GM18858 (cell line): Measurements from ENCODE around the gene NKX6-2.
"Not testable (repeated sequence)": the region's sequence is repeated elsewhere in the genome, so short reads cannot be mapped to it uniquely, and the experiment has no call there.

Experiments
- ATAC-seq: cut with Tn5 transposase; IDR thresholded peaks from one replicate; pipeline ENCODE4 v1.9.1; 2021; ENCODE audit not compliant: unreplicated experiment

NKX6-2 gene

DNA sequence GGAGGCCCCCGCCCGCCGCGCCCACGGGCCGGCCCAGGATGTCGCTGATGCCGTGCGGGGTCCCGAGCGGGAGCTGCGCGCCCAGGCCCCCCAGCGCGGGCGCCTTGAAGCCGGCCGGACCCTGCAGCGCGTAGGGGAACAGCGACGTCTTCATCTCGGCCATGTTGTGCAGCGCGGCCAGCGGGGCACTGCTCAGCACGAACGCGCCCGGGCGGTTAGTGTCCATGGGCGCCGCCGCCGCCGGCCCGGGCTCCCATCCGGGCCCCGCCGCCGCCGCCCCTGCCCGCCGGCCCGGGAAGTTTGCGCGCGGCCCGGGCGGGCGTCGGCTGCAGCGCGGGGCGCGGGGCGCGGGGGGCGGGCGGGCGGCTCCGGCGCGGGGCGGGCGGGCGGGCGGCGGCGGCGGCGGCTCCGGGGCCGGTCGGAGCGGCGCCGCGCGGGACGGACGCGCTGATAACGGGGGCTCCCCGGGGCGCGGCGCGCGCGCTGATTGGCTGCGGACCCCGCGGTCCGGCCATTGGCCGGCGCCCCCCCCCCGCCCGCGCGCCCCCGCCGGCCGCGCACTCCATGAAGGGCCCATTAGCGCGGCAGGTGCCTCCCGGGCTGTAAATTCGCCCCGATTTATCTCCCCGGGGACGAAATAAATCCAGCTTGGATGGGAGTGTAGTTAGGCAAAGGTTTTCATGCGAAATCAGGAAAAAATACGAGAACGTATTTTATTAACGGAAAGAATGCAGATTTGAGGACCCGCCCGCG, at the start of gene NKX6-2:
Gene NKX6-2, minus strand, starts transcription at position 425 of the 753 bp plus-strand sequence. Its CDS starts 199 bp downstream, at position 226.
- no peak for ATAC-seq

DNA sequence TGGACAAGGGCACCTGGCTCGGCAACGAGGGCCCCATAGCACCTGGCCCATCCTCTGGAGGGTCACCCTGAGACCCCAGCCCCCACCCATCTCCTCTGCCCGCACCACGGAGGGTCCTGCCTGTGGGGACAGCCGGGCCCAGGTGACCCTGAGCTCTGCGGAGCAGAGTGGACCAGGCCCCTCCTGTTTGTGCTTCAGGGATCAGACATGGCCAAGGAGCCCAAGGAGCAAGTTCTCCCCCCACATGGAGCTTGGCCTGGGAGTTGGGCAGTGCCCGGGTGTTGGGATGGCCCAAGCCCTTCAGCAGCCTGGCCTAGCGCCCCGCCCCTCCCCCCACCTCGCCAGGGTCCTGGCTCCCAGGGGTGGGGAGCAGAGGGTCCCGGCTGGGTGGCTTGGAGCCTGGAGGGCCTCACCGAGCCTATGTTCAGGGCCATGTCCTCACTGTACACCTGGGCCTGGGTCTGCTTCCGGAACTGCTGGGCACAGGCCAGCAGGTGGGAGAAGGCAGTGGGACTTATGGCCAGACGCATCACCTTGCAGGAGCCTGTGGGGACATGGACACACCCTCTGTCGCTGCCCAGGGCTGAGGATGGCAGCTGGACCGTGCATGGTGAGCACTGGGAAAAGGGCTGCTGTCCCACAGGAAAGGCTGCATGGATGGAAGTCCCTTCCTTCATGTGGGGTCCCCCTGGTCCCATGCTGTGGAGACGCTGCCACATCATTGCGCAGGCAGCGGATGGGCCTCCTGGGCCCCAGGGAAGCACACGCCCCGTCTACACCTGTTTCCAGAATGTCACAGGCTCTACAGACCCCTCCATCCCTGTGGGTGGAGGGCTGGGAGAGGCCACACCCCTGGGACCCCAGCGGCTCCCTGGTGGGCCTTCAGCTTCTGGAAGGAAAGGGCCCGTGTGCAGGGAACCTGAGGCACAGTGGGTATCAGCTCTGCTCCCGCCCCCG, 49.2 kb upstream of the NKX6-2 start:
- ATAC-seq = no peak

DNA sequence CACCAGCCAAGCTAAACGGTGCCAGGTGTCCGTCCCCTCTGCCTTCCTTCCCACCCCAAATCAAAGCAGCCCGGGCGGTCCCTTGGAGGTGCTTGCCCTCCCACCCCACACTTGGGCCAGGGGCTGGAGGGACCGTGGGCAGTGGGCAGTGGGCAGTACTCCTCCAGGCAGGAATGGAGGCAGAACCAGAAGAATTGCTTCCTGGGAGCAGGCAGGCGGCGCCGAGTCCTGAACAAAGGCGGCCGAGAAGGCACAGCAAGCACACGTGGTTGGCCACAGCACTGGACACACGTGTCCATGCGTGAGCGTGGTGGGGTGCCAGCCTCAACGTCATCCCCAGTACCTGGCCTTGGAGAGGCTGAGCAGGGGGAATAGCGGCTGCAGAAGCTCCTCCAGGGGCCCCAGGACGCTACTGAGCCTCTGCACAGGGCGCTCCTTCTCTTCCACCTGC, 48.4 kb upstream of the NKX6-2 start:
- ATAC-seq = no peak

DNA sequence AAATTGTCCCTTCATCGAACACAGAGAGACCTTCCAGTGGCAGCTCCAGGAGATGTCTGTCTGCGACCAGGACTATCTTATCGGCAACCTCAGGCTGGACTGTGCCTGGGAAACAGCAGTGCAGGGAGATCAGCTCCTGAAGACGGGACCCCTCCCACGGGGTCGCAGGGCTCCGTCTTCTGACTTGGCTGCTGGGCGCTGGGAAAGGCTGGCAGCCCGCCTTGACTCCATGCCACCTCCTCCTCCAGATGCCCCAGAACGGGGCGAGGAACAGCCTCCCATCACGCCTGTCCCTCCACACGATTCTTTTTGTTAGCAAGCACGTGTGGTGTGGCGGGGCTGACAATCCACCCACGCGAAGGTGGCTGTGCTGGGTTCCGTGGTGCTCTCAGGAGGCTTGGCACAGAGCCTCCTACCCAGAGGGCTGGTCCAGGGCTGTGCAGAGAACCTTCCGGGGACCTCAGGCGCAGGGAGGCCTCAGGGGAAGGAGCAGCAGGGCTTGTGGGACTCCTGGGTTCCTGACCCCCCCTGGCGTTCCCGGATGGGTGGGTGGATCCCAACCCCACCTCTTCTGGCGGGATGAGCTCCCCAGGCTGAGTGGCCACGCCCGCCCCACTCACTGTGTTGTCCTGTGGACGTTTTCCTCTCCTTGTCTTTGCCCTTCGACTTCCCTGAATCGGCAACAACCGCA, 47.6 kb upstream of the NKX6-2 start:
- no peak for ATAC-seq

DNA sequence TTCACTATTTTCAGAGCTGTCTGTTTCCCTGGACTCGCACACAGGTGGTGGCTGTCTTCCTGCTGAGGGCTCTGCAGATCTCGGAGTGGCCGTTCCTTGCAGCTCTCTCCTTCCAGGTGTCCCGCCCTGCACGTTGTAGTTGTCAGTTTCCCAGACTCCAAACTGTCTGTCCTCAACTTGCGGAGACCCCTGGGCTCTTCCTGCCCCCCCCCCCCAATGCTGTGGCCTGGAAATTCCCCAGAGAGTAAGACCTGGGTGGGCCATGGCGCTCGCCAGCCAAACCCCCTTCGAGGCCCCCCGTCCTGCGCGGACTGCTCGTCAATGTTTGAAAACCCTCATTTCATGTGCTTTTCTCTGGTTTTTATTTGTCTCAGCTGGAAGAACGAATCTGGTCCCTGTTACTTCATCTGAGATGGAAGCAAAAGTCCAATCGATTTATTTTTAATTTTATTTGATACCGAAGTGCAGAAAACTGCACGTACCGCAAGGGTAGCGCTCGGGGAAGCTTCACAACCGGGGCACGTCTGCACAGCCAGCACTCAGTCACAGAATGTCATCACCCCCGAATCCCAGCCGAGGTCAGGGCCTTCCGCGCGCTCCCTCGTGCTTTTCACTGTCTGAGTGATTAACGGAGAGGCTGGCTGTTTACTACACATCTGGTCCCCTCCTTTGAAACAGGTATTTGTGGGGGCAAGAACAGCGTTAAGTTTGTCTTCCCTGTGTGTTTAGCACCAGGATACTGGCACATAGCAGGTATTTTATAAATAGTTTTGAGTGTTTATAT, 46.4 kb upstream of the NKX6-2 start:
- ATAC-seq = no peak

DNA sequence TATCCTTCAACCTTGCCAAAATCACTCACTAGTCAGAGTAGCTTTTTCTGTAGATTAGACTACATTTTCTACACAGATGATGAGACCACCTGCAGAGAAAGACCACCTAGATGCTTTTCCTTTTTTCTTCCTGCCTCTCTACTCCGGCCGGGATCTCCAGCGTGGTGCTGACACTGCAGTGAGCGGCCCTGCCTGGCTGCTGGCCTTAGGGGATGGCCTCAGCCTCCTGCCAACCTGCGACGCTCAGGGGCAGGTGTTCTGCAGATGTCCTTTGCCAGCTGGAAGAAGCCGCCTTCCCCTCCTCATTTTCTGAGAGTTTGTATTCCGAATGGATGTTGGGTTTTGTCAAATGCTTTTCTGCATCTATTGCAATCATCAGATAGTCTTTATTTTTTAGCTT, 43.5 kb upstream of the NKX6-2 start:
- no peak for ATAC-seq

DNA sequence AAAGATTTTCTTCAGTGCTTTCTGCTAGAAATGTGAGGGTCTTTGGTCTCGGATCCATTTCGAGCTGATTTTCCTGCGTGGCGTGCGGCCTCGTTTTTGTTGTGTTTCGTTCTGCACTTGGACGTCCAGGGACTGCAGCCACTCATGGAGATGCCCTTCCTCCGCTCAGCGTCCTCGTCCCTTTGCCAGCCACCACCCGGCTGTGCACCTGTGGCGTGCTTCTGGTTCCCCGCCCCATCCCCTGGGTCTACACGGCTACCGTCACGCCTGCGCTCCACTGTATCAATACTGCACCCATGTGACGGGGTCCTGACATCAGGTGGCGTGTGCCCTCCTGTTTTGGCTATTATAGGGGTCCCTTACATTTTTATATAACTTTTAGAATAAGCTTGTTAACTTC, 42.7 kb upstream of the NKX6-2 start:
- no peak for ATAC-seq

DNA sequence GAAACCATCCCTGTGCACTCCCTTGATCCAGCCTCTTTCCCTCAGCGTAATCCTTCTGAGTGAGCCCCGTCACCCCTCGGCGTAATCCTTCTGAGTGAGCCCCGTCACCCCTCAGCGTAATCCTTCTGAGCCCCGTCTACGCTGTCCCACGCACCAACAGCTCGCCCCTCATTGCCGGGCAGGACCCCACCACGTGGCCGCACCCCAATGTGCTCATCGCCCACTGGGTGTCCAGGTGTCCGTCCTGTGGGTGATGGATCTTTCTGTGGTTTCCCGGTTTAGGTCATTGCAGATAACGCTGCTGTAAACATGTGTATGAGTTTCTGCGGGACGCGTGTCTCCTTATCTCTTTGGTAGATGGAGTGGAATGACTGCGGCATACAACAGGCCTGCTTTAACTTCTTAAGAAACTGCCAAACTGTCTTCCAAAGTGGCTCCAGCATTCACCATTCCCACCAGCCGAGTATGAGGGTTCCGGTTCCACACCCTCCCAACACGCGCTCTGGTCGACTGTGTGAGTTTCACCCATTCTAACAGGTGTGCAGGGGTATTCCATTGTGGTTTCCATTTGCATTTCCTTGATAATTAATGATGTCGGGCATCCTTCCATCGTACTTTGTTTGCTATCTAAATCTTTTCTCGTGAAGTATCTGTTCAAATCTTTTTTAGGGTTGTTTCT, 42.1 kb upstream of the NKX6-2 start:
- ATAC-seq = no peak

DNA sequence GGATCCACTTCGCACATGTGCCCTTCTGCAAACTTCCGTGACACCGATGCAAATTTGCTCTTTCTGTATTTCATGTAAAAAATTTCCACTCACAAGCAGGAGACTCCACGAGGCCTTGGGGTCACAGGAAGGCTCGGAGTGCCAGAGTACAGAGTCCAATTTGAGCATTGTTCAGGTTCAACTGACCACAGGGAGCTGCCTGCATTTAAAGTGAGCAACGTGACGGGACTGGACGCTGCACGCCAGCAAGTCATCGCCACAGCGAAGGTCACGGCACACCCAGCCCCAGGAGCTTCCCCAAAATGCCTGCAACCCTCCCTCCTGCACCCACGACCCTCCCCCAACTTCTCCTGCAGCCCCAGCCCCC, 41.5 kb upstream of the NKX6-2 start:
- ATAC-seq = no peak

DNA sequence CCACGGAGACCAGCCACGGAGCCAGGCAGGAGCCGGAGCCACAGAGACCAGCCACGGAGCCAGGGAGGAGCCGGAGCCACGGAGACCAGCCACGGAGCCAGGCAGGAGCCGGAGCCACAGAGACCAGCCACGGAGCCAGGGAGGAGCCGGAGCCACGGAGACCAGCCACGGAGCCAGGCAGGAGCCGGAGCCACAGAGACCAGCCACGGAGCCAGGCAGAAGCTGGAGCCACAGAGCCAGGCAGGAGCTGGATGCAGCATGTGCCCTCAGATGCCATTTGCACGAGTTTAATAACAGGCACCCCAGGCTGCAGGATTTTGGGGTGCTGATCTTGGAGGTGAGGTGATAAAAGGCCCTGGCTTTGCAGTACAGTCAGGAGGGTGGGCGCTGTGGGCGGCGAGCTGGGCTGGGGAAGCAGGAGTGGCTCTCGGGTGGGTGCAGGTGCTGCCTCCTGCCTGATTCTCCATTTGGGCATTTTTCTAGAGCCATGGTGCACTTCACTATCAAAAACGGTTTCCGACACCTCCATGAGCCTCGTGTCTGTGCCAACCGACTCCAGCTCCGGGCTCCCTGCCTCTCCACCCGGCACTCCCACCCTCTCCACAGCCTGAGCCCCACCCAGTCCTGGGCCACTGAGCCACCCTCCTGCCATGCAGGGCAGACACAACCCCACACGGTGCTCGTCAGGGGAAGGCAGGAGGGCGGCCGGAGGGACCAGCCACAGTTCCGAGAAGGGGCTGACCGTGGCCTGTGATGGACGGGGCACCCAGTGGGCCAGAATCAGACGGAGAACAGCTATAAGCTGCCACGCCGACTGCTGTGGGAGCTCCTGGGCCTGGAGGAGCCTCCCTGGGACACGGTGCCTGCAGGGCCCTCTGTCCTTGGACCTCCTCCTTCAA, 40.8 kb upstream of the NKX6-2 start:
- ATAC-seq = no peak

DNA sequence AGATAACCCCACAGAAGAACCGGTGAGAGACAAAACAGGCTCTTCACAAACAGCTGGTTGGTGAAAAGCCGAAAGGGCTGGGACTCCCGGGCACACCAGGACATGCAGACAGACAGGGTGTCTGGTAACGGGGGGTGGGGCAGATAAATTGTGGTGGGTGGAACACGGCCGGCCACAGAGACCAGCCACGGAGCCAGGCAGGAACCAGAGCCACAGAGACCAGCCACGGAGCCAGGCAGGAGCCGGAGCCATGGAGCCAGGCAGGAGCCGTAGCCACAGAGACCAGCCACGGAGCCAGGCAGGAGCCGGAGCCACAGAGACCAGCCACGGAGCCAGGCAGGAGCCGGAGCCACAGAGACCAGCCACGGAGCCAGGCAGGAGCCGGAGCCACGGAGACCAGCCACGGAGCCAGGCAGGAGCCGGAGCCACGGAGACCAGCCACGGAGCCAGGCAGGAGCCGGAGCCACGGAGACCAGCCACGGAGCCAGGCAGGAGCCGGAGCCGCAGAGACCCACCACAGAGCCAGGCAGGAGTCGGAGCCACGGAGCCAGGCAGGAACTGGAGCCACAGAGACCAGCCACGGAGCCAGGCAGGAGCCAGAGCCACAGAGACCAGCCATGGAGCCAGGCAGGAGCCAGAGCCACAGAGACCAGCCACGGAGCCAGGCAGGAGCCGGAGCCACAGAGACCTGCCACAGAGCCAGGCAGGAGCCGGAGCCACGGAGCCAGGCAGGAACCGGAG, 40.0 kb upstream of the NKX6-2 start:
- not testable (repeated sequence) for ATAC-seq

DNA sequence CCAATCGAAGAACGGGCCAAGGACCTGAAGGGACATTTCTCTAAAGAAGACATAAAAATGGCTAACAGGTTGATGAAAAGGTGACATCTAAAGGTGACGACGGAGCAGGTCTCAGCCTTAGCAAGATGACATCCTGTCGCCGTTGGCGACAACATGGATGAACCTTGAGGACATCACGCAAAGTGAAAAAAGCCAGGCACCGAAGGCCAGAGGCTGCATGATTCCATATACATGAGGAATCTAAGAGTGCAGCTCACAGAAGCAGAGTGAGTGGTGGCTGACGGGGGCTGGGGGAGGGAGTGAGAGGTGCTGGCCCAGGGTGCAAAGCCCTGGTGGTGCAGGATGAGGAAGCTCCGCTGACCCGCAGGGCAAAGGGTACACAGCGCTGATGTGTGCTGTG, 34.1 kb upstream of the NKX6-2 start:
- ATAC-seq = no peak

DNA sequence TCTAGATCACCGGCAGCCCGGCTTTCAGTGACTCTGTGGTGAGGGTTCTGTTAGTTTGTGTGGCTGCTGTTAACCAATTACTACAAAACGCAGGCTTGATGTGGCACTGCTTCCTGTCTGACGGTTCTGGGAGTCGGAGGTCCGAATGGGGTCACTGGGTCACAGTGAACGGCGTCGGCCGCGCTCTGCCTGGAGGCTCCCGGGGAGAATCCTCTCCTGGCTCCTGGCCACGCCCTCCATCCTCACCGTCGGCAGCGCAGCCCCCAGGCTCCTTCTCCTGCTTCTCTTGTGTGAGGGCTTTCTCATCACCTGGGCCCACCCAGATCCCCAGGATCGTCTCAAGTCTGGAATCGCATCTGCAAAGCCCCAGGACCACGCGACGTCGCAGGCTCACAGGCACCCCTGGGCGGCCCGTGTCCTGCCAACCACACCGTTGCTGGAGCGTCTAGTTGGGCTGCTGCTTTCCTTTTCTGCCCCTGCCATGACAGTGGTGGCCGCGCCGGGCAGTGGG, 31.8 kb upstream of the NKX6-2 start:
- ATAC-seq = no peak

DNA sequence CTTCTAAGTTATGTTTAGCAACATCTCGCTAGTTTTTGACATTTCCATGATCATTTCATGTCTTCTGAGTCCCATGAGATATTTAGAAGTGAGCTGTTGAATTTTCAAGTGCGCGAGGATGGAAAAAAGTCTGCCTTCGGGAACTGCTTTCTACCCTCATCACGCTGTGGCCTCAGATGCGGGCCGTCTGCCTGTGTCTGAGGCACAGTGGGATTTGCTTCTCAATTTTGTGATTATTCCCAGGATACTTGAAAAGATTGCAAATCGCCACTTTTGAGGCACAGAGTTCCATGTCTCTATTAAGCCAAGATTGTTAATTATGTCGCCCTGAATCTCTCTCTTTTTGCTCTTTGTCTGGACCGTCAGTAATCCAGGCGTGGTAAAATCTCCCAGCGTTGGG, 30.8 kb upstream of the NKX6-2 start:
- no peak for ATAC-seq

DNA sequence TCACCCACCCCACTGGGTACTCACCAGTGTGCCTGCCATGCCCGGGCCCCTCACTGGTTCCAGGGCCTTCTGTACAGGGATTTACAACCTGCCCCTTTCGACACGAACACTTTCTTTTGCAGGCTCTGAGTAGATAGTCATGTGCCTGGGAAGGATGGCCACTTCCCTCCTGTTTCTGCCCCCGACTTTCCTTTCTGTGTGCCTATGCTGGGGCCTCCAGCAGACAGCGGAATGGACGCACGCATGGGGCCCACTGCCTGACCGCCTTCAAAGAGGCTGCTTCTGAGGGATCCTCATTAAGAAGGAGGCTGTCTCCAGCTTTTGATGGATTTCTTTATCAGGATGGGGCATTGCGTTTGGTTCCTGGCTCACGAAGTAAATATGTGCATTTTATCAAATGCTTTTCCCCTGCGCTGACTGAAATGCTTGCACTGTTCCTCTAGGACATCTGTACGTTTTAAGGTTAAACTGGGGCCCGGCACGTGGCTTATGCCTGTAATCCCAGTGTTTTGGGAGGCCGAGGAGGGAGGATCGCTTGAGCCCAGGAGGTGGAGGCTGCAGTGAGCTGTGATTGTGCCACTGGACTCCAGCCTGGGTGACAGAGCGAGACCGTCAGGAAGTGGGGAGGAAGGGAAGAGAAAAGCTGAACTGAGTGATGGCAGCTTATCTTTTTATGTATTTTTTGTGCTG, 29.4 kb upstream of the NKX6-2 start:
- no peak for ATAC-seq

DNA sequence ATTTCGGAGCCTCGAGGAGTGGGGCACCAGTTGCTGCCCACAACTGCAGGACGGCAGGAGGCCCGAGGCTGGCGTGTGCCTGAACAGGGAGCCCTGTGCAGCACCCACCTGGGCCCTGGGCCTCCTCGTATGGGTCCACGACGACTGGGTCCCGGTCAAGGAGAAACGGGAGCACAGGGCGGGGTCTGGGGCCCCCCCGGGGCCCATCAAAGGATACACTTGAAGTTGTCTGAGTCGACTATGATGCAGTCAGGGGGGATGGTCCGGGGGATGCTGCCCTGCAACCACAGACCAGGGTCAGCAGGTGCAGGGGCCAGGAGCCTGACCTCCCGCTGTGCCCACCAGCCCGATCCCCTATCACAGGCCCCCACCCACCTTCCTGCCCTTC, 28.5 kb upstream of the NKX6-2 start:
- ATAC-seq = no peak

DNA sequence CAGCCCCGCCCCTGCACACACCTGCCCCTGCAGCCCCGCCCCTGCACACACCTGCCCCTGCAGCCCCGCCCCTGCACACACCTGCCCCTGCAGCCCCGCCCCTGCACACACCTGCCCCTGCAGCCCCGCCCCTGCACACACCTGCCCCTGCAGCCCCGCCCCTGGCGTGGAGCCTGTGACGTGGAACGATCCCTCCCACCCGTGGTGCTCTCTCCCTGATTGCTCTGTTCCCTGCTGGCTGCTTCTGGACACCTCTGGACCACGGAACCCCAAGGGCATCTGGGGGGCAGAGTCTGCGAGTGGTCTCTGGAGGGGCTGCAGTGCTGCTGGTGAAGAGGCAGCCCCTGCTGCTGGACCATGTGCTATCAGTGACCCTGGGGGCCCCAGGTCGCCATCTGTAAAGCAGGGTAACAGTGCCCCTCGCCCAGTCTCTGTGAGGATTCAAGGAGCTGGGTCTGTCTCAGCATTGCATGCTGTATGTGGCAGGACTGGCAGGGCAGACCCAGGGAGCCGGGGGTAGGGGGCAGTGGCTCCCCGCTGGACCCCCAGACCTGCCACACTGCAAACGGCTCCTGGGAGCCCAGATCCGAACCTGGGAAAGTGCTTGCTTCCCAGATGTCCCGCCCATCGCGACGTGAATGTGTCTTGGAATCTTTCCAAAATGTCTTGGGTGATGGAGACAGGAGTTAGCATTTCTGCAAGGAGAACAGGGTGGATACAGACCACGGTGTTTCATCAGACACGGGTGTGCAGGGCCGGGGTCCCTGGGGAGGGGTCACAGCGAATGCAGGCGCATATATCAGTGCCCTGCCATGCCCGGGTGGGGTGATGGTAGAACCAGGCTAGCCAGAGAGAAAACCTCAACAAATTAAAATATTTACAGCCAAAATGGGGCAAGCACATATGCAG, 27.9 kb upstream of the NKX6-2 start:
- no peak for ATAC-seq
